Muscle layer of colon (tissue), 2 donors: ENCODE data around the gene DUS2.
"Not testable (repeated sequence)": the region's sequence is repeated elsewhere in the genome, so short reads cannot be mapped to it uniquely, and the experiment has no call there.

ENCODE experiments used
- H3K27ac ChIP-seq: one replicate; pipeline ENCODE4 v1.7.0; 2013; ENCODE audit warnings: low read depth, mild to moderate bottlenecking, low read length, moderate library complexity
- H3K27me3 ChIP-seq, 2 donors: one replicate each; pipeline ENCODE4 v1.7.0; 2013; ENCODE audit warnings: low read length in 2 of 2, mild to moderate bottlenecking in 2 of 2; ENCODE audit not compliant: insufficient read depth in 2 of 2, control insufficient read depth in 1 of 2
- H3K36me3 ChIP-seq: one replicate; pipeline ENCODE4 v1.7.0; 2013; ENCODE audit warnings: mild to moderate bottlenecking, low read length; ENCODE audit not compliant: insufficient read depth
- H3K4me1 ChIP-seq: one replicate; pipeline ENCODE4 v1.7.0; 2013; ENCODE audit warnings: mild to moderate bottlenecking, low read length; ENCODE audit not compliant: insufficient read depth
- H3K4me3 ChIP-seq, 2 donors: one replicate each; pipeline ENCODE4 v1.7.0; 2013; ENCODE audit warnings: low read length in 2 of 2, low read depth in 1 of 2, mild to moderate bottlenecking in 1 of 2, moderate library complexity in 1 of 2
- H3K9ac ChIP-seq: one replicate; pipeline ENCODE4 v1.7.0; 2013; ENCODE audit warnings: low read length
- H3K9me3 ChIP-seq: one replicate; pipeline ENCODE4 v1.7.0; 2013; ENCODE audit warnings: mild to moderate bottlenecking, low read length
- donor health status: abdominal sarcoma.
- donor health status: Adenocarcinoma of cecum.

The DUS2 gene

DNA sequence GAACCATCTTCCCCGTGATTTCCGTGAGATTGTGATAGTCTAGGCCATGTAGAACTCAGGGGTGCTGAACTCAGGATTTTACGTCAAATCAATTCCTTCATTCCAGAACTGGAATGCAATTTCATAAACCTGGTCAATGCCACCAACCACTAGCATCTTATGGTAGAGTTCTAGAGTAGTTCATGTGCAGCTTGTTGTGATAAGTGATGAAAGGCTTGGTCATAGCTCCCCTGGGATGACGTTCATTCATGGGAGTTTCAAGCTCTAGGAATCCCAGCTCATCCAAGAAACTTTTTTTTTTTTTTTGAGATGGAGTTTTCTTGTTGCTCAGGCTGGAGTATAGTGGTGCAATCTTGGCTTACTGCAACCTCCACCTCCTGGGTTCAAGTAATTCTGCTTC lies 20.1 kb upstream of the DUS2 start:
- H3K27ac ChIP-seq = no peak overlapping the region
- no peaks in the 10 kb centered on the region for H3K9me3 ChIP-seq
- H3K9ac ChIP-seq = no peak overlapping the region
- H3K36me3 ChIP-seq = no peaks in the 10 kb centered on the region
- no peak overlapping the region for H3K4me3 ChIP-seq
- no peaks in the 10 kb centered on the region for H3K27me3 ChIP-seq
- H3K4me1 ChIP-seq = no peaks in the 10 kb centered on the region

DNA sequence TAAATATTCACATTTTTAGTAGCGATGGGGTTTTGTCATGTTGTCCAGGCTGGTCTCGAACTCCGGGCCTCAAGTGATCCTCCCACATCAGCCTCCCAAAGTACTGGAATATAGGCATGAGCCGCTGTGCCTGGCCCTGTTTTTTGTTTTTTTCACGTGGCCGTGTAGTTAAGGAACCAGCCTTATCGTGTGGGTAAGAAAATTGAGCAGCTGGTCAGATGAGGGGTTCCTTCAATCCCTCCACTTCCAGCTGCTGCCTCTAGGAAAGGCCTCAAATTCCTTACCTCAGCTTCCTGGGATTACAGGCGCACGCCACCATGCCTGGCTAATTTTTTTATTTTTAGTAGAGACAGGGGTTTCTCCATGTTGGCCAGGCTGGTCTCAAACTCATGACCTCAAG lies 17.9 kb upstream of the DUS2 start:
- Histone ChIP-seq H3K4me1 (no peaks in the 10 kb centered on the region), H3K4me3 (no peak overlapping the region), H3K9ac (no peak overlapping the region), H3K27me3 (no peaks in the 10 kb centered on the region), H3K9me3 (no peaks in the 10 kb centered on the region), H3K36me3 (no peaks in the 10 kb centered on the region), H3K27ac (no peak overlapping the region)

DNA sequence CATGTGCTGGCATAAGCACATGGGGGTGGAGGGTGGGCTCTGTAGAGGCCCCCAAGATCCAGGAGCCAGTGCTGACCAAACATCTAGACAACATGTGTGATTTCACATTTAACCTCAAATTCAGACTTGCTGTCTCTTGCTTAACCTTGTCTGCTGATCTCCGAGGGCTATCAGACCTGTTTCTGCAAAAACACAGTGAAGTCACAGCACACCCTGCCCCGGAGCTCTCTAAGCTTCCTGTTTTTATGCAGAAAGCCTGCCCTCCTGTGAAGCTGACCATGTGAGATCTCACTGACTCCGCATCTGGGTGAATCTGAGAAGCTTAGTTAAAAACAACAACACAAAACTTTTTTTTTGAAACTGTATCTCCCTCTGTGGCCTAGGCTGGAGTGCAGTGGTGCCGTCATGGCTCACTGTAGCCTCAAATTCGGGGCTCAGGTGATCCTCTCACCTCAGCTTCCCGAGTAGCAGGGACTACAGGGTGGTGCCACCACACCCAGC lies 17.2 kb upstream of the DUS2 start:
- no peak overlapping the region for H3K27ac ChIP-seq
- no peak overlapping the region for H3K4me3 ChIP-seq
- no peak overlapping the region for H3K9ac ChIP-seq
- H3K36me3 ChIP-seq = no peaks in the 10 kb centered on the region
- H3K9me3 ChIP-seq = no peaks in the 10 kb centered on the region
- no peaks in the 10 kb centered on the region for H3K4me1 ChIP-seq
- H3K27me3 ChIP-seq = no peaks in the 10 kb centered on the region

DNA sequence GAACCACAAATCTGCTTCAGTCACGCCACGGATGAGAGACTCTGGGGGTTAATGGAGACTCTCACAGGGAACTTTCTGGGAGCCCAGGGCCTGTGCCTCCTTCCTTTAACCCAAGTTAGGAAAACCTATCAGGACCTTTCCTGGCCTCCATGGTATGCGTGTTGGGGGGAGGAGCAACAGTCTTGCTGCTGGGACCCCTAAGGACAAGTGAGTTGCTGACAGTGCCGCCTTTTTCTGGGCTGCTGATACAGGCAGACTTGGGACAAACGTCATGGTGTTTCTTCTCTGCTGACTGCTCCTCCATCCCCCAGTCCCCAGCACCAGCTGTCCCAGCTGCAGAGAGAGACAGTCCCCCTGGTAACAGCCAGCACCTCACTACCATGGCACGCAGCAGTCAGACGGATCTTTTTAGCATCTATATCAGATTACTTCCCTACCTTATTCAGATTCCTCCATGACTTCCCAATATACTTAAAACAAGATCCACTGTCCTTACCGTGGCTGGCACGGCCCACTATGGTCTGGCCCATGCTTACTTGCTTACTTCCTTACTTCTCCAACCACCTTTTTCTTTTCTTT lies 13.8 kb upstream of the DUS2 start:
- Histone ChIP-seq H3K36me3 (no peaks in the 10 kb centered on the region), H3K9ac (no peak overlapping the region), H3K27ac (no peak overlapping the region), H3K4me3 (no peak overlapping the region), H3K27me3 (no peaks in the 10 kb centered on the region), H3K9me3 (no peaks in the 10 kb centered on the region), H3K4me1 (no peaks in the 10 kb centered on the region)

DNA sequence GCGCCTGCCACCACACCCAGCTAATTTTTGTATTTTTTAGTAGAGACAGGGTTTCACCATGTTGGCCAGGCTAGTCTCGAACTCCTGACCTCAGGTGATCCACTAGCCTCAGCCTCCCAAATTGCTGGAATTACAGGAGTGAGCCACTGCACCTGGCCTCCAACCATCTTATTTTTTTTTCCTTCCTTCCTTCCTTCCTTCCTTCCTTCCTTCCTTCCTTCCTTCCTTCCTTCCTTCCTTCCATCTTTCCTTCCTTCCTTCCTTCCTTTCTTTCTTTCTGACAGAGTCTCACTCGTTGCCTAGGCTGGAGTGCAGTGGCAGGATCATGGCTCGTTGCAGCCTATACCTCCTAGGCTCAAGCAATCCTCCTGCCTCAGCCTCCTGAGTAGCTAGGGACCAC lies 13.2 kb upstream of the DUS2 start:
- not testable (repeated sequence) for H3K9ac ChIP-seq, H3K4me1 ChIP-seq, H3K9me3 ChIP-seq, H3K36me3 ChIP-seq, H3K27me3 ChIP-seq, H3K27ac ChIP-seq, H3K4me3 ChIP-seq

DNA sequence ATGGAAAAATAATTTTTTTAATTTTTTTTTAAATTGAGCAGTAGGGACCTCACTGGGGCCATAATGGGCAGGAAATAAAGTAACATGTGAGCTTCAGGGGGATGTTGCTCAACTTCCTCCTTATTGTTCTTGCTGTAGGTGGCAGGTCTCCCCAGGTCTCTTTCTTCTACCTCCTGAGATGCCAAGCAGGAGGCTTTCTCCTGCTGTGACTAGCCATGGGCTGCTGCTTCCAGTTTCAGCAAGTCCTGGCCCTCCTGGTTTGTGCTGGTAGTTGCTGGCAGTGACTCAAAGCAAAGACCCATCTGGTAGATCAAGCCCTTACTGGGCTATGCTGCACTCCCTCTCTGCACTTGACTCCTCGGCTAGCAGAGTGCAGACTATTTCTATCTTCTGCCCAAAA lies 9.6 kb upstream of the DUS2 start:
- no peak overlapping the region for H3K27ac ChIP-seq
- no peak overlapping the region for H3K4me3 ChIP-seq
- H3K4me1 ChIP-seq = no peaks in the 10 kb centered on the region
- H3K9me3 ChIP-seq = no peaks in the 10 kb centered on the region
- no peaks in the 10 kb centered on the region for H3K36me3 ChIP-seq
- H3K27me3 ChIP-seq = no peaks in the 10 kb centered on the region
- no peak overlapping the region for H3K9ac ChIP-seq

DNA sequence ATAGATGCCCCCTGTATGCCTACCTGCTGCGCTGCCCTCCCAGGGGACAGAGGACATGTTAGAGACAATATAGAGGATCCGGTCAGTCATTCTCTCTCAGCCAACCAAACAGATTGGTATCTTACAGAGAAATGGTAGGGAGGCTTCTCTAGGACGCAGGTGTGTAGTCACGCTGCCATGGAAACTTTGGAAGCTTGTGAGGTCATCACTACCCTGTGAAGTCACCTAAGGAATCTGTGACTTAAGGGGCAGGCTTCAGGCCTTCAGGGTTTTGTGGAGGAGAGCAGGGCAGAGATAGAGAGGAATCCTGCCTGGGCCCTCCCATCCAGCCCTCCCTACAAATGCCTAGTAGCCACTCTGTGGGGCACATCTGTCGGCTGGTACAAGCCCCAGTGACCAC lies 7.4 kb upstream of the DUS2 start, which contains the start of gene DPEP2NB:
TSS of gene DPEP2NB (minus strand) at position 231 of the 400 bp plus-strand sequence. CDS start at position 90, 141 bp downstream.
- Histone ChIP-seq H3K9me3 (no peaks in the 10 kb centered on the region), H3K27ac (no peak within 1 kb of the TSS), H3K4me3 (no peak within 1 kb of the TSS), H3K4me1 (no peaks in the 10 kb centered on the region), H3K9ac (no peak within 1 kb of the TSS), H3K27me3 (no peaks in the 10 kb centered on the region), H3K36me3 (no peaks in the 10 kb centered on the region)

DNA sequence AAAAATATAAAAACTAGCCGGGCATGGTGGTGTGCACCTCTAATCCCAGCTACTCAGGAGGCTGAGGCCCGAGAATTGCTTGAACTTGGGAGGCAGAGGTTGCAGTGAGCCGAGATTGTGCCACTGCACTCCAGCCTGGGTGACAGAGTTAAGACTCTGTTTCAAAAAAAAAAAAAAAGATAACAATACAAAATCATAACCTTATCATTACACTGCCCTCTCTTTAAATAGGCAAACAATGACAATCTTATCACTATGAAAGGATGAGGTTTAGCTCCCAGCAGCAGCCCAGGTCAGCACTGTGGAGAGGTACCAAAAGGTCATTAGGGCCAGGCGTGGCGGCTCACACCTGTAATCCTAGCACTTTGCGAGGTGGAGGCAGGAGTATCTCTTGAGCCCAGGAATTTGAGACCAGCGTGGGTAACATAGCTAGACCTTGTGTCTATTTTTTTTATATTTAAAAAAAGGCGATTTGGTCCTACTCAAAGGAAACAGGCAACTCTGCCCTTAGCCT lies 3.9 kb upstream of the DUS2 start:
- peaks cover 24% of the 10 kb centered on the region for H3K4me1 ChIP-seq
- H3K27me3 ChIP-seq = no peaks in the 10 kb centered on the region
- H3K9ac ChIP-seq = no peak overlapping the region
- H3K36me3 ChIP-seq = peaks cover 12% of the 10 kb centered on the region
- H3K27ac ChIP-seq = no peak overlapping the region
- H3K4me3 ChIP-seq = no peak overlapping the region
- H3K9me3 ChIP-seq = no peaks in the 10 kb centered on the region

DNA sequence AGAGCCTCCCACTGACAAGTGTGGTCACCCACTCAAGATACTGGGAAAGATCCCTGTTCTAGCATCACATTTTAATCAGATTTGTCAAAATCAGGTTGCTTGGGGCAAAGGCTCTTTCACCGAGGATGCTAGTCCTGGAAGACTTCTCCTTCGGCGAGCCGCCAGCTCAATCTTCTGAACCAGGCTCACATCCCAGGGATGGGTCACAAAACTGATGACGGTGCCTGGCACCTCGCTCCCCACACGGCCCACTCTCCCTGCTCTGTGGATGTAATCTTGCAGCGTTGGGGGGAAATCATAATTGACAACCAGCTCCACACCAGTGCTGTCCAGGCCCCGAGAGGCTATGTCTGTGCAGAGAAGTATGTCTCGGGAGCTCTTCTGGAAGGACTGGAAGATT lies 1.6 kb upstream of the DUS2 start:
- Histone ChIP-seq H3K27me3 (no peaks in the 10 kb centered on the region), H3K27ac (no peak overlapping the region), H3K9ac (no peak overlapping the region), H3K36me3 (peaks cover 12% of the 10 kb centered on the region), H3K4me1 (peaks cover 25% of the 10 kb centered on the region), H3K9me3 (no peaks in the 10 kb centered on the region), H3K4me3 (peak overlapping the region in 1 of 2 donors; percentile 72)

DNA sequence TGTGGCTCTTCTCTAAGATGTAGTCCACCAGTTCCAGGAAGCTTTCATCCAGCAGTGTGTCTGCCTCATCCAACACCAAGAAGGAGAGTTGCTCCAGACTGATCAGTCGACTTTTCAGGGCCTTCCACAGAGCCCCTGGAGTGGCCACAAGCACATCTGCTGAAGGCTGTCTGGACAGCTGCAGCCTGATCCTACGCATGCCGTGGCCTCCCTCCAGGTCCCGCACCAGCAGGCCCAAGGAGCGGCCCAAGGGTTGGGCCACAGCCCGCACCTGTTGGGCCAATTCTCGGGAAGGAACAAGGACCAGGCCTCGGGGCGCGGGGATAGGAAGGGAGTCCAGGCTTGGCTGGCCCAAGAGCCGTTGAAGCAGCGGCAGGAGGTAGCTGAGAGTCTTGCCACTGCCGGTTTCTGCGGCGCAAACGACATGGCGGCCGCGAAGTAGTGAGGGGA lies 781 bp upstream of the DUS2 start:
- Histone ChIP-seq H3K4me3 (peak overlapping the region; percentile 43 to 72), H3K9me3 (no peaks in the 10 kb centered on the region), H3K4me1 (peaks cover 25% of the 10 kb centered on the region), H3K27me3 (no peaks in the 10 kb centered on the region), H3K36me3 (peaks cover 12% of the 10 kb centered on the region), H3K27ac (peak overlapping the region; percentile 95), H3K9ac (peak overlapping the region; percentile 65)

DNA sequence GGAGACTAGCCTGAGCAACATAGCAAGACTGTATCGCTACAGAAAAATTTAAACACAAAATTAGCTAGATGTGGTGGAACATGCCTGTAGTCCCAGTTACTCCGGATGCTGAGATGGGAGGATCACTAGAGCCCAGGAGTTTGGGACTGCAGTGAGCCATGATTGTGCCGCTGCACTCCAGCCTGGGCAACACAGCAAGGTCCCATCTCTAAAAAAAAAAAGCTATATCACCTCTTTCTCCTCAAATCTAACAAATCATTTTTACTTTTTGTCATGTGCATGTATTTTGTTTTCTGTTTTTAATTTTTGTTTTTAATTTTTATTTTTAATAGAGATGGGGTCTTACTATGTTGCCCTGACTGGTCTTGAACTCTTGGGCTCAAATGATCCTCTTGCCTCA lies 5.9 kb downstream of the DUS2 start:
- peaks cover 4% of the 10 kb centered on the region for H3K36me3 ChIP-seq
- H3K9me3 ChIP-seq = no peaks in the 10 kb centered on the region
- H3K27me3 ChIP-seq = no peaks in the 10 kb centered on the region
- no peak overlapping the region for H3K9ac ChIP-seq
- H3K27ac ChIP-seq = no peak overlapping the region
- H3K4me1 ChIP-seq = peaks cover 4% of the 10 kb centered on the region
- no peak overlapping the region for H3K4me3 ChIP-seq

DNA sequence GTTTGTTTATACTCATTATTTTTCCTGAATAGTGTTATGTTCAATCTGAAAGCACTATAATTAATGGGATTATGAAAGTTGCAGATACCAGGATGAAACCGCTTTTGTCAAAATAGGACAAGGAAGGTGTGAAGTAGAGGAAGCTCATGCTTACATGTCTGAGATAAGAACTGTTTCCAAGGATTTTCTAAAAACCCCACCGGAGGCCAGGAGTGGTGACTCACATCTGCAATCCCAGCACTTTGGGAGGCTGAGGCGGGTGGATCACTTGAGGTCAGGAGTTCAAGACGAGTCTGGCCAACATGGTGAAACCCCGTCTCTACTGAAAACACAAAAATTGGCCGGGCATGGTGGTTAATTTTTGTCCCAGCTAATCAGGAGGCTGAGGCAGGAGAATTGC lies 7.0 kb downstream of the DUS2 start:
- H3K36me3 ChIP-seq = not testable (repeated sequence)

More for the DNA sequence above, 7.0 kb downstream of the DUS2 start:
- H3K4me3 ChIP-seq, H3K9ac ChIP-seq, H3K9me3 ChIP-seq, H3K27ac ChIP-seq, H3K27me3 ChIP-seq, H3K4me1 ChIP-seq: not testable (repeated sequence)
